Activated naive CD8-positive, alpha-beta T cell treated with anti-CD3 and anti-CD28 coated beads, Interleukin-2, amount 10 ng/mL, durations not matched to agents 7 days and 5 days (primary cell): ENCODE results near the gene SLC13A3. TPM values are rescaled to one million over a fixed set of nuclear protein-coding genes. Genes with fewer than 3 reads are reported as not detected.
A peak's percentile ranks its signal among the peaks of the same experiment; 100 is the strongest.

Experiments
- ATAC-seq: fragments of 150-1000 bp; cut with Tn5 transposase; one replicate; pipeline ENCODE4 v1.10.0; 2021; ENCODE audit warnings: low read depth, moderate library complexity
- POLR2A ChIA-PET: fragments of 350-600 bp; sonication (Branson Sonifier 250); formaldehyde crosslinking; loops from one replicate; lab custom pipeline; 2021; ENCODE audit warnings: antibody characterized with exemption; lab: Charles Lee
- DNase-seq: peaks from one replicate; pipeline ENCODE4 v3.0.0; 2021
- H3K27ac Mint-ChIP-seq: one replicate; pipeline ENCODE4 v1.8.0; 2022; ENCODE audit warnings: mild to moderate bottlenecking, mixed read lengths
- H3K27me3 Mint-ChIP-seq: one replicate; pipeline ENCODE4 v1.8.0; 2022; ENCODE audit warnings: mild to moderate bottlenecking, moderate library complexity, mixed read lengths
- H3K36me3 Mint-ChIP-seq: one replicate; pipeline ENCODE4 v1.8.0; 2021; ENCODE audit warnings: mild to moderate bottlenecking, mixed read lengths
- H3K4me1 Mint-ChIP-seq: one replicate; pipeline ENCODE4 v1.8.0; 2021; ENCODE audit warnings: mixed read lengths
- H3K4me3 Mint-ChIP-seq: one replicate; pipeline ENCODE4 v1.8.0; 2022; ENCODE audit warnings: mild to moderate bottlenecking, moderate library complexity, mixed read lengths
- H3K9me3 Mint-ChIP-seq: one replicate; pipeline ENCODE4 v1.8.0; 2021; ENCODE audit warnings: mixed read lengths
- total RNA-seq, 2 experiments: library from RNA; stranded (reverse); gene quantifications; one replicate each; pipeline ENCODE4 v1.2.3, GENCODE V29; 2021

SLC13A3 gene
- total RNA-seq, 2 experiments from 2014 or later = 0.26 to 0.30 TPM

DNA sequence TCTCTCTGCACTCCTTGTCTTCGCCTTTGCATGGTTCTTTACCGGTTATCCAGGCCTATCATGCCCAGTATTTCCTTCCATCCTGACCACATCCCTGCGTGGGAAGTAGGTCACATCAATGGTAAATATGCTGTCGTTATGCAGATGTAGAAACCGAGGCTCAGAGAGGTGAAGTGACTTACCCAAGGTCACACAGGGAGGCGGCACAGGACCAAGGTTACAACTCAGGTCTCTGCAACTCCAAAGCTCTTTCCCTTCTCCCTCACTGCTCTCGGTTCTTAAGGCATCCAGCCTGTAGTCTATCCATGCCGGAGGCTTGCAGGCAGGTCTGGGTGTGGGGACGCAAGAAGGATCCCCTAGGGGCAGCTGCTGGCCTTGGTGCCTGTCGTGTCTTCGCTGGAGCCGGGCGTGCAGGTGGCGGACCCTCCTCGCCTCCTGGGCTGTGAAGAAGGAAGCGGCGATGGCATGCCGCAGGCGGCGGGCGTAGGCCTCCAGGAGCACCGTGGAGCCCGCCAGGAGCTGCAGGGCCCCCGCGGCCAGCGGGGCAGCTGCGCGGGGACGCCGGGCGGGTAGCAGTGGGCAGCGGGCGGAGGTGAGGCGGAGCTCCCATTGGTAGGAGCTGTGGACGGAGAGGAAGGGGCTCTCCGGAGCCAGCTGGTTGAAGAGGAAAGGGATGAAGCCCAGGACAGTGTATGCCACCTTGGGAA is 109.9 kb downstream of the SLC13A3 start:
- Mint-ChIP-seq H3K36me3 (no peaks in the 10 kb centered on the region), H3K27me3 (peaks cover 35% of the 10 kb centered on the region), H3K4me3 (no peak overlapping the region), H3K4me1 (peaks cover 12% of the 10 kb centered on the region), H3K27ac (no peak overlapping the region), H3K9me3 (no peaks in the 10 kb centered on the region)
- POLR2A ChIA-PET = no interaction called here
- ATAC-seq = no peak
- no peak for DNase-seq

DNA sequence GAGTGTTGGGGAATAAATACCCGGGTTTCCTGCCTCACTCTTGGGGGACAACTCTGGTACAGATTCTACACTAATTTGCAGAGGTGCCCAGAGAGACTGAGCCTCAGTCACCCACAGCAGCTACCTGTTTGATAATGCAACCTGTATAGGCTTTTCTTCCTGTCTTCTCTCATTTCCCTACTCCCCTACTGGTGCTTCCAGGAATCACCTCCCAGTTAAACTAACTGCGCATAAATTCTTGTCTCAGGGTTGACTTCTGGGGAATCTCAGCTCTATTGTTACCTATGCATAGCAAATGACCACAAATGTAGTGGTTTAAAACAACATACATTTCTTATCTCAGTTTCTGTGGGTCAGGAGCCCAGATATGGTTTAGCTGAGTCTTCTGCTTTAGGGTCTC is 112.1 kb downstream of the SLC13A3 start:
- Mint-ChIP-seq H3K4me1 (peaks cover 2% of the 10 kb centered on the region), H3K36me3 (no peaks in the 10 kb centered on the region), H3K4me3 (no peak overlapping the region), H3K27me3 (peaks cover 56% of the 10 kb centered on the region), H3K27ac (no peak overlapping the region), H3K9me3 (no peaks in the 10 kb centered on the region)
- ATAC-seq (no peak), DNase-seq (no peak)
- POLR2A ChIA-PET = no interaction called here

DNA sequence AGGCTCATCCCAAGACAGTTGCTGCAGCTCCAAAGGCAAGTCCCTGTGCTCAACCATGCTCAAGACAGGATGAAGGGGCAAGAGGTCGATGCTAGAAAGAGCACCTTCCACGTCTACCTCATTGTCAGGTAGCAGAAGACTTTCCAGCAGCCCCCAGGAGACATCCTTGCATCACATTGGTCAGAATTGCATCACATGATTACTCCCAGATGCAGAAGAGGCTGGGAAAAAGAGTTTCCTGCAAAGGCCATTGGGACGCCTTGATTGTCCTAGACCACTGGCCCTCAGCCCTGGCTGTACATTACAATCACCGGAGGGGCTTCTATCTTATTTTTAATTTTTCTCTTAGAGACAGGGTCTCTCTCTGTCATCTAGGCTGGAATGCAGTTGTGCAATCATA is 120.6 kb downstream of the SLC13A3 start:
- no peak overlapping the region for H3K27ac Mint-ChIP-seq
- ATAC-seq = no peak
- no peak overlapping the region for H3K4me3 Mint-ChIP-seq
- no peaks in the 10 kb centered on the region for H3K9me3 Mint-ChIP-seq
- DNase-seq = no peak
- POLR2A ChIA-PET = no interaction called here
- peaks cover 63% of the 10 kb centered on the region for H3K27me3 Mint-ChIP-seq
- no peaks in the 10 kb centered on the region for H3K36me3 Mint-ChIP-seq
- no peaks in the 10 kb centered on the region for H3K4me1 Mint-ChIP-seq

DNA sequence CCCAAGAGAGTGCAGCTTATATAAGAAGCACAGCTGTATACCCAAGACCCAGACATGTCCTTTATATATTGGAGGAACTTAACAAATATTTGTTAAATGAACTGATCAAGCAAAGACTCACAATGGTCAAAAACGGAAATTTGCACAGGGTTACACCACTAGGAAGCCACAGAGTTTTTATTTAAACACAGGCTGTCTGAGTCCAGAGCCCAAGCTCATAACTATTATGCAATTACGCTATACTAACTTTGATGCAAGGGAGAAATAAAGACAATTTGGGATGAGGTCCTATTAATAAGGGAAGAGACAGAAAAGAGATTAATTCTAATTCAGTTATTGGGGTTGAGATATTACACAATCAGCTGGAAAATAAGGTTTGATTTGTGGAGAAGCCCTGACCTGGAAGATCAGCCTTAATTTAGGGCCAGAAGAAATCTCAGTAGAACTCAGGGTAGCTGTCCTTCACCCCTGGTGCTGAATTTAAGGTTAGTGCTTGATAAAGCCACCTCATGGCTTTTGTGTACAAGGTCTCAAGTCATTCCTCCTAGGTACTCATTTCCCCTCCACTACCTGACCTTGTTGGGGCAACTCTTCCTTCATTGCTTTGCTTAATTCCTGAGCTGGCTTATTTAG is 127.4 kb downstream of the SLC13A3 start:
- H3K36me3 Mint-ChIP-seq = no peaks in the 10 kb centered on the region
- peaks cover 44% of the 10 kb centered on the region for H3K27me3 Mint-ChIP-seq
- no peak for DNase-seq
- no peak overlapping the region for H3K27ac Mint-ChIP-seq
- ATAC-seq = no peak
- POLR2A ChIA-PET = no interaction called here
- no peaks in the 10 kb centered on the region for H3K9me3 Mint-ChIP-seq
- peaks cover 3% of the 10 kb centered on the region for H3K4me1 Mint-ChIP-seq
- no peak overlapping the region for H3K4me3 Mint-ChIP-seq

DNA sequence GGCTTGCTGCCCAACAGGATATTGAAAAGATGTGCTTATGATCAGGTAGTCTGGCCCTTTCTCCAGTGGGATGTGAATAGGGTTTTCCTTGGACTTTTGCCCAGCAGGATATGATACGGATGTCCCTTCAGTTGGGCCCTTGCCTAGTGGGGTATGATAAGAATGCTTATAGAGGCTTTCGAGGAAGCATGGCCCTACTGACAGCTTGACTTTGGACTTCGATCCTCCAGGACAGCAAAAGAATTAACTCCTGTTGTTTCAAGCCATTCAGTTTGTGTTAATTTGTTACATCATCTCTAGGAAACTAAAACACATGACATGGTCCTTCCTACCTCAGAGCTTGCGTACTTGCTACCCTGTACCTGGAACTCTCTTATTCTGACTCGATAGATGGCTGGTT is 128.2 kb downstream of the SLC13A3 start:
- Mint-ChIP-seq H3K4me3 (no peak overlapping the region), H3K4me1 (peaks cover 3% of the 10 kb centered on the region), H3K27ac (no peak overlapping the region), H3K9me3 (no peaks in the 10 kb centered on the region), H3K36me3 (no peaks in the 10 kb centered on the region), H3K27me3 (peaks cover 42% of the 10 kb centered on the region)
- DNase-seq (no peak), ATAC-seq (no peak)
- POLR2A ChIA-PET = no interaction called here

DNA sequence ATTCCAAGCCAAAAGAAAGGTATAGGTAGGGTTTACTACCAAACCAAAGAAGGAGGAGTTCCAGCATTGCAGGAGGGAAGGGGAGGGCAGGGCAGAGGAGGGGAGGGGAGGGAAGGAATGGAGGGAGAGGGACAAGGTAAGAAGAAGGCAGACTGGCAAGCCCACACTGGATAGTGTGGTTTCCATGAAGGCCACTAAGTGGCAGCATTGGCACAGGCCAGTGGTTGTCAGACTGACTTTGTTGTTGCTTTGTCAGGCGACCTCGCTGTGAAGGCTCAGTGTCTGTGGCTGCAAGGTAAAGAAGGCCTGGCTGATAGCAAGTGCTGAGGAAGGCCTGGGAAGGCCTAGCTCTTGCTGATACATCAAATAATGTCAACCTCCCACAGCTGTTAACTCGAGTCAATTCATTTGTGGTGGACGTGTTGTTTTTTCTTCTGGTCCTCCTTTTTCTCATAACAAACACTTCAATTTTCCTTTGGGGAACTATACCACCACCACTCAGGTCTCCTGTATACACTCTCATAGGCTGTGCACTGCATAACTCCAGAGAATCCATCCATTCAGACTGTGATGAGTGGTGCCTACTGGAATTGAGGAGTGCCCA is 130.2 kb downstream of the SLC13A3 start:
- Mint-ChIP-seq H3K27ac (no peak overlapping the region), H3K9me3 (no peaks in the 10 kb centered on the region), H3K4me3 (no peak overlapping the region), H3K36me3 (no peaks in the 10 kb centered on the region), H3K4me1 (peaks cover 3% of the 10 kb centered on the region), H3K27me3 (peaks cover 36% of the 10 kb centered on the region)
- DNase-seq (peak; percentile 53), ATAC-seq (peak; percentile 90)
- POLR2A ChIA-PET = no interaction called here

DNA sequence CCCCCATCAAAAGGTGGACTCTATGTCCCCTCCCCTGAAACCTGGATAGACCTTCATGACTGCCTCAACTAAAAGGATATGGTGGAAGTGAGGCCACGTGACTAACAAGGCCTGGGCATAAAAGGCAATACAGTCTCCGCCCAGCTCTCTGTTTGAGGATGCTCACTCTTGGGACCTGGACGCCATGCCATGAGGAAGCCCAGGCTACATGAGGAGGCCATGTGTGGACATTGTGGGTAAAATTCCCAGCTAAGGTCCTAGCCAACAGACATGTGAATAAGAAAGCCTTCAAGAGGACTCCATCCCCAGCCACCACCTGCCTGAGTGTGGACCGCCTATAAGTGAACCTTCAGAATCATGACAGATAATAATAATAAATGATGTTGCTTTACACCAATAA is 130.7 kb downstream of the SLC13A3 start:
- ATAC-seq = no peak

DNA sequence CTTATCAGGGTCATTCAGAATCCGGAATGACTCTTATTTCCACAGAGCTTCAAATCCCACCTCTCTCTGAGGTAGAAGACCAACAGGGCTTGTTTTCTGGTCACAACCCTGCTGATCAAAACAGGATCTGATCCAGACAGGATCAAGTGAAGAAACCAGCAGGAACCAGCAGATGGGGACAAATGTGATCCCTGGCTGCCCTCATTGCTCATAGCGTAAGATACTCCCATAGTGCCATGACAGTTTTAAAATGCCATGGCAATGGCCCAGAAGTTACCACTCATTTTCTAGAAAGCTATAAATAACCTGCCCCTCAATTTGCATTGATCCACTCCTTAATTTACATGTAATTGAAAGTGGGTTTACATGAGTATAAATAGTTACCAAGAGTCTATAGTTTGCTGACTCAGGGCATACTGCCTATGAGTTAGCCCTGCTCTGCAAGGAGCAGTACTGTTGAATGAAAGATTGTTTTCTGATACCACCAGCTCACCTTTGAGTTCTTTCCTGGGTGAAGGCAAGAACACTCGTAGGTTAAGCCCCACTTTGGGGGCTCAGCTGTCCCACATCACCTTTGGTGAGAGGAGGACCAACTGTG is 131.7 kb downstream of the SLC13A3 start:
- Mint-ChIP-seq H3K4me1 (peaks cover 3% of the 10 kb centered on the region), H3K27me3 (peaks cover 32% of the 10 kb centered on the region), H3K9me3 (no peaks in the 10 kb centered on the region), H3K27ac (no peak overlapping the region), H3K4me3 (no peak overlapping the region), H3K36me3 (no peaks in the 10 kb centered on the region)
- POLR2A ChIA-PET = no interaction called here
- no peak for ATAC-seq
- no peak for DNase-seq

More for the DNA sequence above, 130.7 kb downstream of the SLC13A3 start:
- Mint-ChIP-seq H3K27ac (no peak overlapping the region), H3K9me3 (no peaks in the 10 kb centered on the region), H3K36me3 (no peaks in the 10 kb centered on the region), H3K27me3 (peaks cover 34% of the 10 kb centered on the region), H3K4me3 (no peak overlapping the region), H3K4me1 (peaks cover 3% of the 10 kb centered on the region)
- POLR2A ChIA-PET = interaction anchor here (0.6 kb wide), 1 partner anchor 161 kb away, joined by 3 read pairs; no protein-coding TSS in a partner anchor
- no peak for DNase-seq

DNA sequence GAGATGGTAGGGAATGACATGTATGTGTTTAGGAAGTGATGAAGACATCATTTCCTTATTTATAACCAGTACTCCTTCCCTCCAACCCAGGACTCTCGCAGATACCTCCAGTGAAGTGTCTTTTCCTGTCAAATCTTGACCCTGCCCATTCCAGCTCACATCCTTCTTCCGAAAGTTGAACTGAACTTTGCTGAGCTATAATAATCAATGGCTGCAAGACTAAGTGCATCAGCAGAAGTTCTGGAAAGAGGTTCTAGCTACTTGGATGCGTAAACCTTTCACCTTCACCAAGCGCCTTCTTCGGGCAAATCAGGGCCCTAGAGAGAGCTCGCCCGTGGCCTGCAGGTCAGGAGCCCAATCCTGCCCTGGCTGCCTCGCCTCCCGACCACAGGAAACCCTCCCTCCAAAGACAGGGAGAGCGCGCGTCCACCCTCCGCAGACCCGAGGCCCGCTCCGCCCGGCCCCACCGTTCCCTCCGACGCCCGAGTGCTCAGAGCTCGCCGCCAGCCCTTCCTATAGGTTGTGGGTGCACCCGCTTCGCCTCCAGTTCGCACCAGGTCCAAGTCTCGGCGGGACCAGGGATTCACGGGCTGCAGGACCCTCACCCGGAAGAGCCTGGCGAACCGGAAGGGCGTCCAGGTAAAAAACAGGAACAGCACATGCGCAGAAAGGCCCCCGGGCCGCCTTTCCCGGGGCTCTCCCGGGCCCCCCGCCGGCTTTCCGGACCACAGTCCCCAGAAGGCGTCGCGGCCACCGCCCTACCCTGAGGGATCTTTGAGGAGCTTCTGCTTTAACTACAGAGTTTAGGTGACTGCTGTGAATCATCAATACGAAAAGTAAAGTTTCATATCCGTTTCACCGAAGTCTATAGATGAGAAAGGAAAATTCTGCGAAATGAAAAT is 138.1 kb downstream of the SLC13A3 start, which contains the start of gene ZNF334:
Gene ZNF334 (minus strand): TSS at position 617 of the 902 bp plus-strand sequence. CDS start 1,457 bp downstream, outside the sequence.
- ATAC-seq = peak; percentile 82

DNA sequence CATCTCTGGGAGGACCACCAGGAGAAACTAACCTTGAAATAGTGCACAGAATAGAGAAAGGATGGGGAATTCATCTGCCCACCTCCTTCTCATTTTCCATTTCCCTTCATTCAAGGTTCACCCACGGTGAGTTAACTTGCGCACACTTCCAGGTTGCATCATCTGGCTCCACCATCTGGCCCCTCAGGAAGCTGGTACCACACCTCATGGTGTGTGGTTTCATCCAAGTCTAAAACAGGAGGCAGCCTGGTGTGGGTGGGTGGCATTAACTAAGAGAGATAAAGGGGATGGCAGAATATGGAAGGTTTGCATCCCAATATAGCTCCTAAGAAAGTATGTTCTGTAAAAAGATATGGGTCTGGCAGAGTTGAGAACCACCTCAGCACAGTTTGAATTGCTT is 141.7 kb downstream of the SLC13A3 start:
- DNase-seq (no peak), ATAC-seq (no peak)
- H3K27ac Mint-ChIP-seq = no peak overlapping the region
- H3K4me3 Mint-ChIP-seq = no peak overlapping the region
- peaks cover 33% of the 10 kb centered on the region for H3K36me3 Mint-ChIP-seq
- POLR2A ChIA-PET = no interaction called here
- H3K9me3 Mint-ChIP-seq = peaks cover 23% of the 10 kb centered on the region
- peaks cover 3% of the 10 kb centered on the region for H3K27me3 Mint-ChIP-seq
- H3K4me1 Mint-ChIP-seq = peaks cover 10% of the 10 kb centered on the region

More for the DNA sequence above, 138.1 kb downstream of the SLC13A3 start, which contains the start of gene ZNF334:
- DNase-seq = peak; percentile 53
- peaks cover 10% of the 10 kb centered on the region for H3K4me1 Mint-ChIP-seq
- H3K36me3 Mint-ChIP-seq = peaks cover 19% of the 10 kb centered on the region
- H3K27ac Mint-ChIP-seq = peak within 1 kb of the TSS; percentile 66
- peaks cover 10% of the 10 kb centered on the region for H3K9me3 Mint-ChIP-seq
- POLR2A ChIA-PET = interaction anchor here (1.1 to 1.5 kb wide), 2 partner anchors 37 to 176 kb away, joined by 3 to 4 read pairs; partner anchors contain the start of gene TP53RK
- H3K4me3 Mint-ChIP-seq = peak within 1 kb of the TSS; percentile 86
- peaks cover 21% of the 10 kb centered on the region for H3K27me3 Mint-ChIP-seq
